SK-N-SH treated with all-trans-retinoic acid at 6 μM for 48 hours (cell line): ENCODE measurements around the gene DTHD1.

Source experiments
- ATAC-seq: fragments of 200-7000 bp; cut with Tn5 transposase; 3 replicates; pipeline ENCODE4 v1.9.1; 2020; ENCODE audit warnings: mild to moderate bottlenecking, moderate library complexity
- ARNTL ChIP-seq: fragments of 450-650 bp; formaldehyde crosslinking; IDR thresholded peaks from 2 replicates; pipeline ENCODE4 v1.5.0; 2020; ENCODE audit warnings: low read depth, mild to moderate bottlenecking, moderate library complexity, borderline replicate concordance
- BACH2 ChIP-seq: fragments of 250-450 bp; sonication (Bioruptor Pico); IDR thresholded peaks from 2 replicates; pipeline ENCODE4 v1.9.0; 2021; ENCODE audit warnings: mild to moderate bottlenecking, borderline replicate concordance
- CREB5 ChIP-seq: fragments of 250-450 bp; sonication (Bioruptor Pico); IDR thresholded peaks from 2 replicates; pipeline ENCODE4 v1.5.1; 2020; ENCODE audit warnings: low read depth, mild to moderate bottlenecking, moderate library complexity
- CSDC2 ChIP-seq: fragments of 250-450 bp; sonication (Bioruptor Pico); IDR thresholded peaks from 2 replicates; pipeline ENCODE4 v1.5.0; 2020; ENCODE audit warnings: mild to moderate bottlenecking, moderate library complexity
- CSRNP3 ChIP-seq: fragments of 250-450 bp; sonication (Bioruptor Pico); IDR thresholded peaks from 2 replicates; pipeline ENCODE4 v1.5.1; 2021; ENCODE audit warnings: mild to moderate bottlenecking, moderate library complexity
- ESRRG ChIP-seq: fragments of 250-450 bp; sonication (Bioruptor Pico); IDR thresholded peaks from 2 replicates; pipeline ENCODE4 v1.6.1; 2021; ENCODE audit warnings: mild to moderate bottlenecking
- GLIS3 ChIP-seq: fragments of 250-450 bp; sonication (Bioruptor Pico); IDR thresholded peaks from 2 replicates; pipeline ENCODE4 v1.5.0; 2020; ENCODE audit warnings: mild to moderate bottlenecking, moderate library complexity
- ISL1 ChIP-seq: fragments of 250-450 bp; sonication (Bioruptor Pico); IDR thresholded peaks from 2 replicates; pipeline ENCODE4 v2.1.2; 2022; ENCODE audit warnings: mild to moderate bottlenecking, moderate library complexity
- OSR1 ChIP-seq: fragments of 250-450 bp; sonication (Bioruptor Pico); IDR thresholded peaks from 2 replicates; pipeline ENCODE4 v1.8.0; 2022; ENCODE audit warnings: moderate library complexity, mild to moderate bottlenecking, inconsistent platforms
- POU6F1 ChIP-seq: fragments of 250-450 bp; sonication (Bioruptor Pico); IDR thresholded peaks from 2 replicates; pipeline ENCODE4 v1.8.0; 2021; ENCODE audit warnings: low read depth, mild to moderate bottlenecking, moderate library complexity, borderline replicate concordance
- PPARA ChIP-seq: fragments of 250-450 bp; sonication (Bioruptor Pico); IDR thresholded peaks from 2 replicates; pipeline ENCODE4 v1.5.0; 2020; ENCODE audit warnings: mild to moderate bottlenecking, borderline replicate concordance
- RARB ChIP-seq: fragments of 250-450 bp; sonication (Bioruptor Pico); IDR thresholded peaks from 2 replicates; pipeline ENCODE4 v1.8.0; 2021; ENCODE audit warnings: mild to moderate bottlenecking, moderate library complexity
- SNAI2 ChIP-seq: fragments of 250-450 bp; sonication (Bioruptor Pico); IDR thresholded peaks from 2 replicates; pipeline ENCODE4 v1.5.0; 2020; ENCODE audit warnings: mild to moderate bottlenecking, moderate library complexity
- TCF4 ChIP-seq: fragments of 250-450 bp; sonication (Bioruptor Pico); IDR thresholded peaks from 2 replicates; pipeline ENCODE4 v1.8.0; 2021; ENCODE audit warnings: mild to moderate bottlenecking, moderate library complexity, borderline replicate concordance
- TOX ChIP-seq: fragments of 250-450 bp; sonication (Bioruptor Pico); IDR thresholded peaks from 2 replicates; pipeline ENCODE4 v1.8.0; 2021; ENCODE audit warnings: mild to moderate bottlenecking, moderate library complexity, borderline replicate concordance
- ZC3H10 ChIP-seq: fragments of 250-450 bp; sonication (Bioruptor Pico); IDR thresholded peaks from 2 replicates; pipeline ENCODE4 v1.5.1; 2021; ENCODE audit warnings: mild to moderate bottlenecking, moderate library complexity
- ZFP3 ChIP-seq: fragments of 250-450 bp; sonication (Bioruptor Pico); IDR thresholded peaks from 2 replicates; pipeline ENCODE4 v1.5.0; 2020; ENCODE audit warnings: mild to moderate bottlenecking, moderate library complexity
- ZFP30 ChIP-seq: fragments of 450-650 bp; formaldehyde crosslinking; IDR thresholded peaks from 2 replicates; pipeline ENCODE4 v1.5.0; 2022; ENCODE audit warnings: mild to moderate bottlenecking, moderate library complexity
- ZNF565 ChIP-seq: fragments of 450-650 bp; formaldehyde crosslinking; conservative IDR thresholded peaks from 2 replicates; pipeline ENCODE4 v1.5.0; 2020; ENCODE audit warnings: low read depth, mild to moderate bottlenecking, moderate library complexity
- ZNF70 ChIP-seq: fragments of 450-650 bp; formaldehyde crosslinking; IDR thresholded peaks from 2 replicates; pipeline ENCODE4 v1.5.0; 2020; ENCODE audit warnings: mild to moderate bottlenecking, moderate library complexity
- ZNF8 ChIP-seq: fragments of 450-650 bp; formaldehyde crosslinking; IDR thresholded peaks from 2 replicates; pipeline ENCODE4 v1.5.0; 2020; ENCODE audit warnings: mild to moderate bottlenecking, moderate library complexity
- TF ChIP-seq, protein P1 (sequence below): fragments of 250-450 bp; sonication (Bioruptor Pico); IDR thresholded peaks from 2 replicates; pipeline ENCODE4 v1.8.0; 2020; ENCODE audit warnings: mild to moderate bottlenecking, moderate library complexity, borderline replicate concordance
- TF ChIP-seq, protein P2 (sequence below): fragments of 250-450 bp; sonication (Bioruptor Pico); IDR thresholded peaks from 2 replicates; pipeline ENCODE4 v1.5.0; 2020; ENCODE audit warnings: mild to moderate bottlenecking, moderate library complexity

DTHD1 gene

GRCh38 chr4:36322921-36323354 is 41.5 kb downstream of the DTHD1 start:
- TF ChIP-seq ARNTL: no peak
- TF ChIP-seq ZFP30: no peak
- no peak for TF ChIP-seq OSR1 (CRISPR knock-in tag)
- no peak for TF ChIP-seq ISL1 (CRISPR knock-in tag)
- no peak for TF ChIP-seq BACH2 (CRISPR knock-in tag)
- no peak for TF ChIP-seq ESRRG (CRISPR knock-in tag)
- TF ChIP-seq, protein P1, sequence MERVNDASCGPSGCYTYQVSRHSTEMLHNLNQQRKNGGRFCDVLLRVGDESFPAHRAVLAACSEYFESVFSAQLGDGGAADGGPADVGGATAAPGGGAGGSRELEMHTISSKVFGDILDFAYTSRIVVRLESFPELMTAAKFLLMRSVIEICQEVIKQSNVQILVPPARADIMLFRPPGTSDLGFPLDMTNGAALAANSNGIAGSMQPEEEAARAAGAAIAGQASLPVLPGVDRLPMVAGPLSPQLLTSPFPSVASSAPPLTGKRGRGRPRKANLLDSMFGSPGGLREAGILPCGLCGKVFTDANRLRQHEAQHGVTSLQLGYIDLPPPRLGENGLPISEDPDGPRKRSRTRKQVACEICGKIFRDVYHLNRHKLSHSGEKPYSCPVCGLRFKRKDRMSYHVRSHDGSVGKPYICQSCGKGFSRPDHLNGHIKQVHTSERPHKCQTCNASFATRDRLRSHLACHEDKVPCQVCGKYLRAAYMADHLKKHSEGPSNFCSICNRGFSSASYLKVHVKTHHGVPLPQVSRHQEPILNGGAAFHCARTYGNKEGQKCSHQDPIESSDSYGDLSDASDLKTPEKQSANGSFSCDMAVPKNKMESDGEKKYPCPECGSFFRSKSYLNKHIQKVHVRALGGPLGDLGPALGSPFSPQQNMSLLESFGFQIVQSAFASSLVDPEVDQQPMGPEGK (CRISPR knock-in tag): no peak
- TF ChIP-seq ZNF70 (CRISPR knock-in tag): no peak
- TF ChIP-seq PPARA (CRISPR knock-in tag): no peak
- no peak for TF ChIP-seq GLIS3 (CRISPR knock-in tag)
- no peak for TF ChIP-seq CSDC2 (CRISPR knock-in tag)
- TF ChIP-seq CSRNP3 (CRISPR knock-in tag): no peak
- TF ChIP-seq TCF4 (CRISPR knock-in tag): no peak
- TF ChIP-seq ZC3H10: no peak
- TF ChIP-seq CREB5 (CRISPR knock-in tag): no peak
- TF ChIP-seq RARB (CRISPR knock-in tag): no peak
- no peak for TF ChIP-seq ZFP3 (CRISPR knock-in tag)
- no peak for TF ChIP-seq POU6F1 (CRISPR knock-in tag)
- TF ChIP-seq ZNF565 (CRISPR knock-in tag): no peak
- no peak for ATAC-seq

DNA sequence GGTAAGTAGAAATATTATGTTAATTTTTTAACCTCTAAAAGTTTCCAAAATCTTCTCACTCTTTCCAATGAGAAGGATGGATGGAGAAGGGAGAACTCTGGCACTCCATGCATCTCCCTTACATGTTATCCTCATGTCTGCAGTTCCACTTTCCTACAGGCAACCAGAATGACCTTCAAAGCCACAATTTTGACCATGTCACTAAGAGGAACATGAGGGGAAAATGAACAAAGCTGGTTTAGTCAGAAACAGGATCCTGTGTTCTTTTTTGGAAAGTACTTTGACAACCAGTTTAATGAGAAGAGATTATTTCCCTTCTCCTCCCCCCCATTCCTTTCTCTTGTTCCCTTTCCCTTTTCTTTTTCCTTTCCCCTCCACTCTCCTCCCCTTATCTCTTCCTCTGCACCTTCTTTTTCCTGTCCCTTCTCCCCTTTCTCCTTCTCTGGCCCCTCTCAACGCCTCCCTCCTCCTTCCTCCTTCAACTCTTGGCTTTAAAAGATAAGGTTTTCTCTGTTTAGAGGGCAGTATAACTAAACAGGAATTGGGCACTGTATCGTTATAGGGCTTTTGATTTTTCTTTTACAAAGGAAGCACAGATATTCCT is 42.5 kb downstream of the DTHD1 start:
- ATAC-seq: no peak
- TF ChIP-seq ZNF70 (CRISPR knock-in tag) (no peak), TCF4 (CRISPR knock-in tag) (no peak), BACH2 (CRISPR knock-in tag) (no peak), OSR1 (CRISPR knock-in tag) (no peak)
- TF ChIP-seq, protein P2, sequence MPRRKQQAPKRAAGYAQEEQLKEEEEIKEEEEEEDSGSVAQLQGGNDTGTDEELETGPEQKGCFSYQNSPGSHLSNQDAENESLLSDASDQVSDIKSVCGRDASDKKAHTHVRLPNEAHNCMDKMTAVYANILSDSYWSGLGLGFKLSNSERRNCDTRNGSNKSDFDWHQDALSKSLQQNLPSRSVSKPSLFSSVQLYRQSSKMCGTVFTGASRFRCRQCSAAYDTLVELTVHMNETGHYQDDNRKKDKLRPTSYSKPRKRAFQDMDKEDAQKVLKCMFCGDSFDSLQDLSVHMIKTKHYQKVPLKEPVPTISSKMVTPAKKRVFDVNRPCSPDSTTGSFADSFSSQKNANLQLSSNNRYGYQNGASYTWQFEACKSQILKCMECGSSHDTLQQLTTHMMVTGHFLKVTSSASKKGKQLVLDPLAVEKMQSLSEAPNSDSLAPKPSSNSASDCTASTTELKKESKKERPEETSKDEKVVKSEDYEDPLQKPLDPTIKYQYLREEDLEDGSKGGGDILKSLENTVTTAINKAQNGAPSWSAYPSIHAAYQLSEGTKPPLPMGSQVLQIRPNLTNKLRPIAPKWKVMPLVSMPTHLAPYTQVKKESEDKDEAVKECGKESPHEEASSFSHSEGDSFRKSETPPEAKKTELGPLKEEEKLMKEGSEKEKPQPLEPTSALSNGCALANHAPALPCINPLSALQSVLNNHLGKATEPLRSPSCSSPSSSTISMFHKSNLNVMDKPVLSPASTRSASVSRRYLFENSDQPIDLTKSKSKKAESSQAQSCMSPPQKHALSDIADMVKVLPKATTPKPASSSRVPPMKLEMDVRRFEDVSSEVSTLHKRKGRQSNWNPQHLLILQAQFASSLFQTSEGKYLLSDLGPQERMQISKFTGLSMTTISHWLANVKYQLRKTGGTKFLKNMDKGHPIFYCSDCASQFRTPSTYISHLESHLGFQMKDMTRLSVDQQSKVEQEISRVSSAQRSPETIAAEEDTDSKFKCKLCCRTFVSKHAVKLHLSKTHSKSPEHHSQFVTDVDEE (CRISPR knock-in tag): no peak

- TF ChIP-seq GLIS3 (CRISPR knock-in tag) (no peak), SNAI2 (no peak), ZFP3 (CRISPR knock-in tag) (no peak), ZNF565 (CRISPR knock-in tag) (no peak), ZFP30 (no peak), RARB (CRISPR knock-in tag) (no peak), ZNF8 (CRISPR knock-in tag) (no peak), ZNF70 (CRISPR knock-in tag) (no peak), PPARA (CRISPR knock-in tag) (no peak), TCF4 (CRISPR knock-in tag) (no peak), BACH2 (CRISPR knock-in tag) (no peak), TOX (no peak), ESRRG (CRISPR knock-in tag) (no peak), ARNTL (no peak)
- TF ChIP-seq, protein P2 (CRISPR knock-in tag): no peak
- TF ChIP-seq, protein P1 (CRISPR knock-in tag): no peak
- ATAC-seq: no peak
These were observed 43.4 kb downstream of the DTHD1 start for GRCh38 chr4:36324808-36325207.
